Naive thymus-derived CD4-positive, alpha-beta T cell (primary cell): ENCODE measurements around the gene PP2D1. TPM values are rescaled to one million over a fixed set of nuclear protein-coding genes. Genes with fewer than 3 reads are reported as not detected.
"Not testable (repeated sequence)": the region's sequence is repeated elsewhere in the genome, so short reads cannot be mapped to it uniquely, and the experiment has no call there.

Experiments
- ATAC-seq: fragments of 150-1000 bp; cut with Tn5 transposase; 2 replicates; pipeline ENCODE4 v1.10.0; 2021; ENCODE audit warnings: mild to moderate bottlenecking, moderate library complexity
- CTCF ChIA-PET: fragments of 350-600 bp; sonication (Branson Sonifier 250); formaldehyde crosslinking; loops from one replicate; lab custom pipeline; 2021; ENCODE audit warnings: antibody characterized with exemption; lab: Charles Lee
- POLR2A ChIA-PET: fragments of 350-600 bp; sonication (Branson Sonifier 250); formaldehyde crosslinking; loops from one replicate; lab custom pipeline; 2021; ENCODE audit warnings: antibody characterized with exemption, inconsistent platforms; lab: Charles Lee
- DNase-seq, 9 donors: peaks; one replicate each; pipeline versions ENCODE4 v3.0.0 to v3.0.0-alpha.2; 2020 to 2022; ENCODE audit warnings: mixed read lengths in 1 of 9
- H3K27ac ChIP-seq: one replicate; pipeline ENCODE4 v1.7.0; 2013; ENCODE audit warnings: mild to moderate bottlenecking, low read depth, low read length, moderate library complexity
- H3K27me3 ChIP-seq, 2 donors: one replicate each; pipeline ENCODE4 v1.7.0; 2013; ENCODE audit warnings: low read length in 2 of 2, mild to moderate bottlenecking in 2 of 2, moderate library complexity in 2 of 2; ENCODE audit not compliant: control insufficient read depth in 2 of 2, insufficient read depth in 2 of 2
- H3K36me3 ChIP-seq, 3 experiments: 1 replicate in 2 of 3; 2 replicates in 1 of 3; pipeline ENCODE4 v1.7.0; 2013; ENCODE audit warnings: low read length in 3 of 3, mild to moderate bottlenecking in 3 of 3, moderate library complexity in 1 of 3; ENCODE audit not compliant: insufficient read depth in 3 of 3, control insufficient read depth in 2 of 3
- H3K4me1 ChIP-seq, 2 donors: one replicate each; pipeline ENCODE4 v1.7.0; 2013; ENCODE audit warnings: low read length in 2 of 2, mild to moderate bottlenecking in 2 of 2, moderate library complexity in 1 of 2; ENCODE audit not compliant: control insufficient read depth in 2 of 2, insufficient read depth in 2 of 2
- H3K4me3 ChIP-seq: 2 replicates; pipeline ENCODE4 v1.7.0; 2013; ENCODE audit warnings: mild to moderate bottlenecking, low read length
- H3K9me3 ChIP-seq, 3 experiments: 1 replicate in 2 of 3; 2 replicates in 1 of 3; pipeline ENCODE4 v1.7.0; 2013; ENCODE audit warnings: low read length in 3 of 3; ENCODE audit not compliant: control insufficient read depth in 2 of 3
- H3K27ac Mint-ChIP-seq, 9 donors: one replicate each; pipeline ENCODE4 v1.8.0; 2020 to 2022; ENCODE audit warnings: mixed read lengths in 9 of 9, mild to moderate bottlenecking in 8 of 9, moderate library complexity in 5 of 9, inconsistent platforms in 2 of 9
- H3K27me3 Mint-ChIP-seq, 5 donors: one replicate each; pipeline ENCODE4 v1.8.0; 2021 to 2022; ENCODE audit warnings: mixed read lengths in 5 of 5, mild to moderate bottlenecking in 1 of 5
- H3K36me3 Mint-ChIP-seq, 5 donors: one replicate each; pipeline ENCODE4 v1.8.0; 2020 to 2022; ENCODE audit warnings: mixed read lengths in 5 of 5, mild to moderate bottlenecking in 3 of 5, inconsistent platforms in 1 of 5
- H3K4me1 Mint-ChIP-seq, 7 donors: one replicate each; pipeline ENCODE4 v1.8.0; 2020 to 2022; ENCODE audit warnings: mixed read lengths in 7 of 7, mild to moderate bottlenecking in 3 of 7, inconsistent platforms in 1 of 7
- H3K4me3 Mint-ChIP-seq, 10 donors: one replicate each; pipeline ENCODE4 v1.8.0; 2020 to 2022; ENCODE audit warnings: mild to moderate bottlenecking in 10 of 10, mixed read lengths in 10 of 10, moderate library complexity in 6 of 10, inconsistent platforms in 2 of 10
- H3K9me3 Mint-ChIP-seq, 11 donors: one replicate each; pipeline ENCODE4 v1.8.0; 2020 to 2022; ENCODE audit warnings: mixed read lengths in 11 of 11, mild to moderate bottlenecking in 4 of 11, inconsistent platforms in 1 of 11, moderate library complexity in 1 of 11
- intact Hi-C, 2 donors: fragments of 100-400 bp; cut with micrococcal nuclease; formaldehyde crosslinking; loops; one replicate each; pipeline ENCODE4 v1.15.1; 2023
- polyA plus RNA-seq, 2 donors: library from polyadenylated mRNA; unstranded; fragments of 300-500 nt; fragmentation: Illumina TruSeq; gene quantifications; one replicate each; pipeline ENCODE4 v1.2.3, GENCODE V29; 2021
- total RNA-seq, 6 experiments: library from RNA in 5 of 6; stranded (reverse) in 5 of 6; gene quantifications; 1 replicate in 5 of 6; 2 replicates in 1 of 6; pipeline ENCODE4 v1.2.3 and lab custom pipeline; 2021 to 2026

PP2D1 gene
- total and polyA plus RNA-seq, 7 experiments from 2014 or later: 0.29 to 0.60 TPM; not detected in 5

- ATAC-seq (no peak), DNase-seq (no peak)
- Mint-ChIP-seq H3K9me3 (peaks cover 0 to 5% (median 0%) of the 10 kb centered on the region in 11 donors), H3K27me3 (no peaks in the 10 kb centered on the region), H3K4me1 (peaks cover 0 to 5% (median 0%) of the 10 kb centered on the region in 7 donors), H3K4me3 (no peak overlapping the region), H3K27ac (no peak overlapping the region), H3K36me3 (peaks cover 0 to 15% (median 0%) of the 10 kb centered on the region in 5 donors)
- intact Hi-C loops: no loop called here
- Histone ChIP-seq H3K27me3 (no peaks in the 10 kb centered on the region), H3K27ac (no peak overlapping the region), H3K36me3 (no peaks in the 10 kb centered on the region), H3K4me1 (no peaks in the 10 kb centered on the region), H3K9me3 (no peaks in the 10 kb centered on the region), H3K4me3 (no peak overlapping the region)
- POLR2A ChIA-PET: no interaction called here
- CTCF ChIA-PET: no interaction called here
Observed at GRCh38 chr3:19994796-19995195, 17.3 kb downstream of the PP2D1 start.

- H3K4me3 Mint-ChIP-seq, CTCF ChIA-PET, POLR2A ChIA-PET: not testable (repeated sequence)
Observed at GRCh38 chr3:19988904-19989303, 23.2 kb downstream of the PP2D1 start.

GRCh38 chr3:19972054-19972453 is 40.0 kb downstream of the PP2D1 start:
- Histone ChIP-seq H3K4me1 (peaks cover 0 to 4% of the 10 kb centered on the region in 2 donors), H3K36me3 (peaks cover 4 to 35% (median 12%) of the 10 kb centered on the region in 3 experiments), H3K27me3 (no peaks in the 10 kb centered on the region), H3K4me3 (no peak overlapping the region), H3K27ac (no peak overlapping the region), H3K9me3 (no peaks in the 10 kb centered on the region)
- ChIA-PET CTCF (no interaction called here), POLR2A (no interaction called here)
- no peak for ATAC-seq
- H3K36me3 Mint-ChIP-seq: peaks cover 7 to 41% (median 24%) of the 10 kb centered on the region in 5 donors
- intact Hi-C loops: no loop called here
- peaks cover 5 to 48% (median 35%) of the 10 kb centered on the region in 7 donors for H3K4me1 Mint-ChIP-seq
- H3K4me3 Mint-ChIP-seq: no peak overlapping the region
- no peaks in the 10 kb centered on the region for H3K27me3 Mint-ChIP-seq
- no peak for DNase-seq
- H3K27ac Mint-ChIP-seq: peak overlapping the region in 2 of 9 donors; percentile 27 to 31
- no peaks in the 10 kb centered on the region for H3K9me3 Mint-ChIP-seq

More at GRCh38 chr3:19988904-19989303, 23.2 kb downstream of the PP2D1 start:
- not testable (repeated sequence) for H3K27me3 Mint-ChIP-seq, H3K4me3 ChIP-seq, H3K9me3 Mint-ChIP-seq, H3K4me1 ChIP-seq, H3K27ac Mint-ChIP-seq, H3K36me3 ChIP-seq, H3K27ac ChIP-seq, ATAC-seq, H3K9me3 ChIP-seq, DNase-seq, H3K4me1 Mint-ChIP-seq, H3K27me3 ChIP-seq
- peaks cover 0 to 30% (median 26%) of the 10 kb centered on the region in 5 donors for H3K36me3 Mint-ChIP-seq
- intact Hi-C loops: loop anchor here (5.0 kb wide), 2 partner anchors 48 to 53 kb away; partner anchors contain the start of gene KAT2B (in 1 of the 2)

GRCh38 chr3:19970327-19970726 is 41.7 kb downstream of the PP2D1 start:
- peaks cover under 1 to 25% (median 1%) of the 10 kb centered on the region in 3 experiments for H3K36me3 ChIP-seq
- no peak overlapping the region for H3K4me3 Mint-ChIP-seq
- H3K4me1 ChIP-seq: peaks cover 0 to 4% of the 10 kb centered on the region in 2 donors
- H3K27ac Mint-ChIP-seq: peak overlapping the region in 1 of 9 donors; percentile 37
- POLR2A ChIA-PET: no interaction called here
- CTCF ChIA-PET: no interaction called here
- H3K4me1 Mint-ChIP-seq: peaks cover 10 to 65% (median 50%) of the 10 kb centered on the region in 7 donors
- H3K9me3 Mint-ChIP-seq: peaks cover 0 to 2% (median 0%) of the 10 kb centered on the region in 11 donors
- ATAC-seq (no peak), DNase-seq (no peak)
- H3K27ac ChIP-seq: no peak overlapping the region
- no peak overlapping the region for H3K4me3 ChIP-seq
- intact Hi-C loops: no loop called here
- H3K36me3 Mint-ChIP-seq: peaks cover 10 to 43% (median 27%) of the 10 kb centered on the region in 5 donors
- H3K27me3 Mint-ChIP-seq: no peaks in the 10 kb centered on the region
- no peaks in the 10 kb centered on the region for H3K27me3 ChIP-seq
- no peaks in the 10 kb centered on the region for H3K9me3 ChIP-seq

- intact Hi-C loops: no loop called here
- ATAC-seq: no peak
- Histone ChIP-seq H3K27me3 (no peaks in the 10 kb centered on the region), H3K9me3 (no peaks in the 10 kb centered on the region), H3K36me3 (peaks cover 0 to 11% (median 0%) of the 10 kb centered on the region in 3 experiments), H3K27ac (no peak overlapping the region), H3K4me3 (no peak overlapping the region), H3K4me1 (peaks cover 0 to 13% of the 10 kb centered on the region in 2 donors)
- Mint-ChIP-seq H3K4me1 (peaks cover 10 to 79% (median 70%) of the 10 kb centered on the region in 7 donors), H3K36me3 (peaks cover 7 to 36% (median 21%) of the 10 kb centered on the region in 5 donors), H3K27me3 (no peaks in the 10 kb centered on the region), H3K4me3 (peak overlapping the region in 2 of 10 donors; percentile 5 to 8), H3K27ac (peak overlapping the region in 5 of 9 donors; percentile 7 to 17 (median 12)), H3K9me3 (peaks cover 0 to 2% (median 0%) of the 10 kb centered on the region in 11 donors)
- ChIA-PET POLR2A (no interaction called here), CTCF (no interaction called here)
- DNase-seq: no peak
Observed at GRCh38 chr3:19967812-19968211, 44.3 kb downstream of the PP2D1 start.

GRCh38 chr3:19967208-19967607 is 44.9 kb downstream of the PP2D1 start:
- Mint-ChIP-seq H3K27me3 (no peaks in the 10 kb centered on the region), H3K9me3 (peaks cover 0 to 2% (median 0%) of the 10 kb centered on the region in 11 donors), H3K36me3 (peaks cover 7 to 37% (median 18%) of the 10 kb centered on the region in 5 donors), H3K4me3 (peak overlapping the region in 2 of 10 donors; percentile 5 to 8), H3K4me1 (peaks cover 12 to 79% (median 76%) of the 10 kb centered on the region in 7 donors), H3K27ac (peak overlapping the region in 4 of 9 donors; percentile 7 to 34 (median 22))
- peaks cover 0 to 11% (median 0%) of the 10 kb centered on the region in 3 experiments for H3K36me3 ChIP-seq
- ChIA-PET POLR2A (no interaction called here), CTCF (interaction anchor here (0.7 kb wide), 1 partner anchor 877 kb away, joined by 3 read pairs; no protein-coding TSS in a partner anchor)
- no peak for ATAC-seq
- H3K4me1 ChIP-seq: peaks cover 0 to 14% of the 10 kb centered on the region in 2 donors
- H3K27ac ChIP-seq: no peak overlapping the region
- intact Hi-C loops: no loop called here
- DNase-seq: no peak
- no peak overlapping the region for H3K4me3 ChIP-seq
- no peaks in the 10 kb centered on the region for H3K9me3 ChIP-seq
- no peaks in the 10 kb centered on the region for H3K27me3 ChIP-seq

- Histone ChIP-seq H3K4me3 (no peak overlapping the region), H3K9me3 (no peaks in the 10 kb centered on the region), H3K27ac (no peak overlapping the region), H3K36me3 (peaks cover 0 to 4% (median 0%) of the 10 kb centered on the region in 3 experiments), H3K4me1 (peaks cover 4 to 10% of the 10 kb centered on the region in 2 donors), H3K27me3 (no peaks in the 10 kb centered on the region)
- H3K36me3 Mint-ChIP-seq: peaks cover 4 to 39% (median 19%) of the 10 kb centered on the region in 5 donors
- peak overlapping the region in 3 of 10 donors; percentile 24 to 32 (median 30) for H3K4me3 Mint-ChIP-seq
- ATAC-seq: no peak
- intact Hi-C loops: no loop called here
- CTCF ChIA-PET: no interaction called here
- H3K4me1 Mint-ChIP-seq: peaks cover 34 to 98% (median 85%) of the 10 kb centered on the region in 7 donors
- peak overlapping the region in 5 of 9 donors; percentile 18 to 65 (median 38) for H3K27ac Mint-ChIP-seq
- no peaks in the 10 kb centered on the region for H3K27me3 Mint-ChIP-seq
- POLR2A ChIA-PET: no interaction called here
- H3K9me3 Mint-ChIP-seq: peaks cover 0 to 2% (median 0%) of the 10 kb centered on the region in 11 donors
- DNase-seq: no peak
Observed at GRCh38 chr3:19961960-19962359, 50.1 kb downstream of the PP2D1 start.
